NCI-H146 (cell line): ENCODE measurements around the gene UPP1.
"Not testable (repeated sequence)": the region's sequence is repeated elsewhere in the genome, so short reads cannot be mapped to it uniquely, and the experiment has no call there.

Source experiments
- DNase-seq: peaks from one replicate; lab custom pipeline; 2025; lab: John Stamatoyannopoulos, UW

Gene UPP1

DNA sequence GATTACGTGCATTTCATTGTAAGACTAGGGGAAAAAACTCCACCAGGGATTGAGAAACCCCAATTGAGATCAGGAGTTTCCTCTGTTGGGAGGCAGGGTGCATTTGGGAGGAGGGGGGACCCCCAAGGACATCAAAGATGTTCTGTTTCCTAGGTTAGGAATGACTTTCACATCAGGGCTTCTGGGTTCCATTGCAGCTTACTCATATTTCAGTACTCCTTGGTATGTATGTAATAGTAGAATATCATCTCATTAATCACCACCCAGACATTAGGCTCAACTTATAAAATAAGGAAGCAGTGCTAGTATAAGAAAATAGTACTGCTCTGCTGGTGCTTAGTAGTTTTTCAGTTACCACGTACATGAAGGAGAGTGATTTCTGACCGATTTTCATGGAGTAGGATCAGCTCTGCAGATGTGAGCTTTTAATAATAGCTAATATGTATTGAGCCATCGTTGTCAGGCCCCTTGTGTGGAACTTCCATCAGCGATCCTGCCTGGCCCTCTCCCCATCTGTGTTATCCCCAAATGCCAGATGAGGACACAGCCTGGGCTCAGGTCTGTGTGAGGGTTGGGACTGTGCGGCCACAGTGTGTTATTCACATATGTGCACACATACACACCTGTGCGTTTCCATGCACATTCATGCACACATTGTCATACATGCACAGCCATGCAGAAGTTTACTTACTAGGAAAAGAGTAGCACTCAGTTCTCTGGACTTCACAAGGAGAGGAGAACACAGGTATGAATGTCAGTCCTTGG lies 23.5 kb downstream of the UPP1 start:
- no peak for DNase-seq

DNA sequence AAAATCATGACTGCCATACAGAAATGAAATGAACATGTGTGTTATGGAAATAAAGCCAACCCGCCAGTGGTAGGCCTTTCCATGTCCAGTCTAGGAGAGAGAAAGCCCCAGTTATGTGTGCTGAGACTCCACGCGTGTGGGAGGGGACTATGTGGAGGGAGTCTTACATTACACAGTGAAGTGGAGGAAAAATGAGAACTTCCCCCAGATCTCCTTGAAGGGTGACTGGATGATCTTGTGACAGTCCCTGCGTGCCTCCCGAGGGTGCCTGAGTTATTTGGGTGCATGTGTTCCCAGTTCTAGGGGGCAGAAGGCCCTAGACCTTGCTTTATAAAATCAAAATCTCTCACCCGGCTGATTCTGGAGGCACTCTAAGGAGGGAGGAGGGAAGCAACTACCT lies 24.2 kb downstream of the UPP1 start:
- DNase-seq = no peak

GRCh38 chr7:48114115-48114514 lies 25.1 kb downstream of the UPP1 start:
- DNase-seq = no peak

DNA sequence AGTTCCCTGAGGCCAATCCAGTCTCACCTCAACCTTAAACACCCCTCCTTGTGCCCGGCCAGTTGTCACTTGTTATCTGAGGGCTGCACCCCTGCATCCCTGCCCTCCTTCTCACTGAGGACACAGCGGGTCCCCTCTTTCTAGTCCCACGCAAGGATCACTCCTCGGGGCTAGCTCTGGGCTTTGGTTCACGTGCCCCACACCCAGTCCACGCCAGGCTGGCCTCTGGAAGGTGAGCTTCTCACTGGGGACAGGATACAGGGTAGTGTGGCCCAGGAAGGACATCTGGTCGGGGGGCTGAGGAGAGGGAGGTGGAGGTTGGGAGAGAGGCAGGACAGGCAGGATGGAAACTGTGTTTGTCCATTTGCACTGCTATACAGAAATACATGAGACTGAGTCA lies 25.5 kb downstream of the UPP1 start:
- DNase-seq = no peak

- DNase-seq = no peak
Measured at GRCh38 chr7:48116043-48116442, 27.0 kb downstream of the UPP1 start.

DNA sequence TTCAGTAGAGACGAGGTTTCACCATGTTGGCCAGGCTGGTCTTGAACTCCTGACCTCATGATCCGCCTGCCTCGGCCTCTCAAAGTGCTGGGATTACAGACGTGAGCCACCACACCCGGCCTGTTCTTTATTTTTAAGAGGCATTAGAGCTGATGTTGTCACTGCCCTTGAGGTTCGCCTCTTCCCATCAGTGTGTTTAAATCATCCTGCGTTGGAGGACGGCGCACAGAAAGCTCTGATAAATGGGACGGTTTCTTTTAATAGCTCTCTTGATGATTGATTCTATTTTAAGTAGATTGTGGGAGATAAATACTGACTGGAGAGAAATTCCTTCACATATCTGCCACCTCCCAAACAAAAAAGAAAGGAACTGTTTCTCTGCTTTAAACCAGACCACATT lies 29.0 kb downstream of the UPP1 start:
- no peak for DNase-seq

DNA sequence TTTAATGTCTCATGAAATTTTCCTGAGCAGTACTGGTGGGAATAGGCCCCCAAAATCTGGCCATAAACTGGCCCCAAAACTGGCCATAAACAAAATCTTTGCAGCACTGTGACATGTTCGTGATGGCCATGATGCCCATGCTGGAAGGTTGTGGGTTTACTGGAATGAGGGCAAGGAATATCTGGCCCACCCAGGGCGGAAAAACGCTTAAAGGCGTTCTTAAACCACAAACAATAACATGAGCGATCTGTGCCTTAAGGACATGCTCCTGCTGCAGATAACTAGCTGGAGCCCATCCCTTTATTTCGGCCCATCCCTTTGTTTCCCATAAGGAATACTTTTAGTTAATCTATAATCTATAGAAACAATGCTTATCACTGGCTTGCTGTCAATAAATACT lies 31.5 kb downstream of the UPP1 start:
- not testable (repeated sequence) for DNase-seq

DNA sequence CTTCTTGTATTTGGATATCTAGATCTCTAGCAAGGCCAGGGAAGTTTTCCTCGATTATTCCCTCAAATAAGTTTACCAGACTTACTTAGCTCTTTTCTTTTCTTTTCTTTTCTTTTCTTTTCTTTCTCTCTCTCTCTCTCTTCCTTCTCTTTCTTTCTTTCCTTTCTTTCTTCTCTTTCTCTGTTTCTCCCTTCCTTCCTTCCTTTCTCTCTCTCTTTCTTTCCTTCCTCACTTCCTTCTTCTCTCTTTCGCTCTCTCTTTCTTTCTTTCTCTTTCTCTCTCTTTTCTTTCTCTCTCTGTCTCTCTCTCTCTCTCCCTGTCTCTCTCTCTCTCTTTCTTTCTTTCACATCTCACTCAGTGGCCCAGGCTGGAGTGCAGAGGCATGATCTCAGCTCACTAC lies 37.0 kb downstream of the UPP1 start:
- no peak for DNase-seq

GRCh38 chr7:48130658-48131108 lies 41.6 kb downstream of the UPP1 start:
- no peak for DNase-seq

DNA sequence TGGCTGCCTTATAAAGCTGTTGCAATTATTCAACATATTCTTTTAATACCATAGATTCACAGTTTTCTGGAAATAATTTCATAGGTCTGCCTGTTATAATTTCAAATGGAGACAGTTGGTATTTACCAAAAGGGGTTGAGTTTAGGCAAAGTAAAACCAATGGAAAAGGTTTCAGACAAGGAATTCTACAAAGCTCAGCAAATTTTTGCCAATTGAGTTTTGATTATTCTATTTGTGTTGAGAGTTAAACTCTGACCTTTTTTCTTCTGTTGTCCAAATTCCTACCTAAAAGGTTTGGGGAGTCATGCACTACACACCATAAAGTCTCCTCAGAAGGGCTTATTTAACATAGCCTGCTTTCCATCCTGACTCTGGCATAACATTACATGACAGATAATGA lies 43.7 kb downstream of the UPP1 start:
- no peak for DNase-seq

- DNase-seq = no peak
Measured at GRCh38 chr7:48139459-48139858, 50.4 kb downstream of the UPP1 start.

- no peak for DNase-seq
Measured at GRCh38 chr7:48140001-48140681, 51.1 kb downstream of the UPP1 start.

DNA sequence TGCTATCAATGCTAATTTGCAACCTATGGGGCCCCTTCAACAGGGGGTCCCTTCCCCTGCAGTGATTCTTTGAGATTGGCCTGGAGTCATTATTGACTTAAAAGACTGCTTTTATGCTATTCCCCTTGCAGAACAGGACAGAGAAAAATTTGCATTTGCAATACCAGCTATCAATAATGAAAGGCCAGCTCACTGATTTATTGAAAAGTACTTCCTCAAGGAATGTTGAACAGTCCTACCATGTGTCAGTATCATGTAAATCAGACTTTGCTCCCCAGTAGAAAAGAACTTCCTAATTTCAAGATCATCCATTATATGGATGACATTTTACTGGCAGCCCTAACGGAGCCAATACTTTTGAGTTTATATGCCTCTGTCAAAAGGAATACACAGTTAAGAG lies 52.5 kb downstream of the UPP1 start:
- DNase-seq = no peak

DNA sequence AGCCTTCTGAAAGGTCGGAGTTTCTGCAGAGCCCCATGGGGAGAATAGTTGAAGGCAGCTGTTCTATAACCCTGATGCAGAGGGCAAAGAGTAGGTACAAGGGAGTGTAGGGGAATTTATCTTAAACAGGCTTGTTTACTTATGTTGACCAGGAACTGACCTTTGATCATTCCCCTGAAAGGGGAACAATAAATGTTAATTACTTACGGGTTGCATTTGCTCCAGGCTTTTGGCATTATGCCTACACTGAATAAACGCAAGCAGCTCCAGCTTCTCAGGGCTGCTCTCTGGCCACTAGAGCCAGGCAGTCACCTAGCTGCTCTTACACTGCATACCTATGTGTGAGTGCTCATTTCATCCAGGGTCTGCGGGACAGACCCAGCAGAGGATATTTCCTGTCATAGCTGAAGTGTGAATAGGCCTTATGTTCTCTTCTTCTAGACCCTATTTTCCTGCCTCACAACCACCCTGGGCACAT lies 55.3 kb downstream of the UPP1 start:
- no peak for DNase-seq

DNA sequence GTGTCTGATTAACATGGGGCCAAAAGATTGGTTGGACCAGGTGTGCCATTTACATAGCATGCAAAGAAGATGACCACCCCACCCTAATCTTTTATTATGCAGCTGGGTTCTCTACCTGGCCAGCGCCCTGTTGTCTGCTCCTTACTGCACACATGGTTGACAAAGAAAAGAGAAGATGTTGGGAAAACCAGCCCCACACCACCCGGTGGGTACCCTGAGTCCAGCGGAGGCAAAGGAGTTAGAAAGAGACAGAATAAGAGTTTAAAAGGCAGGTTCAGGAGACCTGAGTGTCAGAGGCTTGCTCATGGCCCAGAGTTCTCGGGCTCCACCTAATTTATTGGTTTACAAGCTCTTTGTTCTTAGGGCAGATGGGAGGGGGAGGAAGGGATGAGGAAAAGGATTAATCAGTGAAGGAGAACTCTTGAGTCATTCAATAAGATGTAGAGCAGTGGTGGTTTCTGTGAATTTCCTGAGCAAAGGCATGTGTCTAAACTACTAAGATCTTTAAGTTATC lies 58.1 kb downstream of the UPP1 start:
- DNase-seq = no peak

DNA sequence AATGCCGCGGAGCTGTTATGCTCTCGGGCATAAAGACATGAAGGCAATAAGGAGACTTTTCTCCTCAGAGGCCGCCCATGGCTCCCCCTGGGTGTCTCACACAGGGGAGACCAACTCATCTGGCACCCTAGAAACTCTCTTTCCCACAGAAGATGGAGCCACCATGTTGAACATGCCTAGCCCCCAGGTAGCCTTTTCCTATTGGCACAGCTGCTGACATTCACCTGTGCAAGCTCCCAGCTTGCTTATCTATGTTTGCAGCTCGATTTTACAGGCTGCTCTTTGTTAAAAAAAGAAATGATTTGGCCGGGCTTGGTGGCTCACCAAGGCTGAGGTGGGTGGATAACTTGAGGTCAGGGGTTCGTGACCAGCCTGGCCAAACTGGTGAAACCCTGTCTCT lies 58.6 kb downstream of the UPP1 start:
- DNase-seq = not testable (repeated sequence)

DNA sequence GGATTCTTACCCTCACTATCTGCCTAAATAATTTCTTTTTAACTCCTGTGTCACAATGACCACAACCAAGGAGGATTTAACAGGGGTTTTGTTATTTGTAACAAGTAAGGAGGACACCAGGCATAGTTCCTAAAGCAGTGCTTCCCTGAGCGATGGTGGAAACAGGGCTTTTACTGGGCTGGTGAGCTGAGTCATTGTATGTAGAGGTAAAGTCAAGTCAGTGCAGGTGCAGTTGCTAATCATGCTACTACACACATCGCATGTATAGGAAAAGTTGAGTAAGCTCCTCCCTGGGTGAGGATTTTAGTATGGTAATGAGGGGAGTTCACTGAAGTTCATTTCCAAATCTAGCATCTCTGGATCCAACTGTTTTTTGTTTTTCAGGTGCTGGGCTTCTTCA lies 59.2 kb downstream of the UPP1 start:
- no peak for DNase-seq

DNA sequence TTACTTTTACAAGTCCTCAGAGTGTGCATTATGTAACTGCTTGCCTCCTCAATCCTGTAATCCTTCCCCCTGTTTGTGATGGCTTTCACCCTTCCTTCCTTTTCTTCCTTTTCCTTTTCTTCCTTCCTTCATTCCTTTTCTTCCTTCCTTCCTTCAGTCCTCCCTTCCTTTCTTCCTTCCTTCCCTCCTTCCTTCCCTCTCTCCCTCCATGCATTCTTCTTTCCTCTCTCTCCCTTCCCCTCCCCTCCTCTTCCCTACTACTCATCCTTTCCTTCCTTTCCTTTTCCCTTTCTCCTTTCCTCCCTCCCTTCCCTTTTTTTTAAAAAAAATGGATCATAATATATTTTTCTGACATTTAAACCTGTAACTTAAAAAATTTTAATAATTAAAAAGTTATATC lies 60.0 kb downstream of the UPP1 start:
- DNase-seq = no peak

DNA sequence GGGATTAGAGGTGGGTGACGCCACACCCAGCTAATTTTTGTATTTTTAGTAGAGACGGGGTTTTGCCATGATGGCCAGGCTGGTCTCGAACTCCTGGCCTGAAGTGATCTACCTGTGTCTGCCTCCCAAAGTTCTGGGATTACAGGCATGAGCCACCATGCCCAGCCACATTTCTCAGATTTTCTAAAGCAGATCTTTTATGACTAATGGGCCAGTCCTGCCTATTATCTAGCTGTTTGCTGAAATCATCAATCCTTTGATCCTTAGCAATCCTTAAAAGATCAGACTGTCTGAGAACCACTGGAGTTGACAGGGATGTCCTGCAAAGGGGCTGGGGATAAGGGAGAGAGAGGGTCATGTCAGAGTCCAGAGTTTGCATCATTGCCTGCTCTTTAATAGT lies 61.0 kb downstream of the UPP1 start:
- no peak for DNase-seq

- DNase-seq = no peak
Measured at GRCh38 chr7:48154792-48155413, 65.8 kb downstream of the UPP1 start.
